ENCODE results near the gene COL23A1.
"Not testable (repeated sequence)": the region's sequence is repeated elsewhere in the genome, so short reads cannot be mapped to it uniquely, and the experiment has no call there.

Gene COL23A1

GRCh38 chr5:178201221-178201926 is 388.8 kb downstream of the COL23A1 start:
- no peak for DNase-seq

- no peak for DNase-seq
Measured at GRCh38 chr5:178199581-178200434, 390.4 kb downstream of the COL23A1 start.

GRCh38 chr5:178198706-178199105 is 391.5 kb downstream of the COL23A1 start:
- DNase-seq = no peak

- not testable (repeated sequence) for DNase-seq
Measured at GRCh38 chr5:178198151-178198550, 392.0 kb downstream of the COL23A1 start.

GRCh38 chr5:178196986-178197385 is 393.2 kb downstream of the COL23A1 start:
- DNase-seq = no peak

GRCh38 chr5:178196281-178196812 is 393.8 kb downstream of the COL23A1 start:
- no peak for DNase-seq

- DNase-seq = no peak
Measured at GRCh38 chr5:178194026-178194425, 396.2 kb downstream of the COL23A1 start.

GRCh38 chr5:178193251-178193809 is 396.9 kb downstream of the COL23A1 start:
- DNase-seq = no peak

- no peak for DNase-seq
Measured at GRCh38 chr5:178192787-178193186, 397.4 kb downstream of the COL23A1 start.

- DNase-seq = no peak
Measured at GRCh38 chr5:178192244-178192643, 397.9 kb downstream of the COL23A1 start.

GRCh38 chr5:178191661-178192060 is 398.5 kb downstream of the COL23A1 start:
- DNase-seq = no peak

- DNase-seq = no peak
Measured at GRCh38 chr5:178189433-178189832, 400.8 kb downstream of the COL23A1 start.

All from activated naive CD4-positive, alpha-beta T cell treated with anti-CD3 and anti-CD28 coated beads, Interleukin-2, amount 50 U/mL, for 16 hours (primary cell).